ENCODE data around the gene TCF4.

TCF4 gene

GRCh38 chr18:55427951-55428350 is 160.0 kb downstream of the TCF4 start:
- DNase-seq, result no peak

DNA sequence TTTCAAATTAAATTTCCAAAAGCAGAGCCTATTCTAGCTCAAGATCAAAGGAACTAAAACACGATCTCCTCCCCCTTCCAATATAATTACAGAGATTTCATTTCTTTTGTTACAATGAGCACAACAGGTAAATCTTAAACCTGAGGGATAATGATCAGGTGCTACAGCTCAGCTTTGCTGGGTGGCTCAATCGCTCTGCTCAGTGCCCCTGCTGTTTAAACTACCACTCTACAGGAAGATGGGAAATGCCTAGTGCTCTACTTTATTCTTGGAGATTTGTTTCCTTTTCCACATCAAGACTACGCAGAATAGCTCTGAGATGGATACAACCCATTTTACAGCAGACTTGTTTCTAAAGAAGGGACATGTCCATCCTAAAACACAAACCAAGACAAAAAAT is 162.3 kb downstream of the TCF4 start:
- DNase-seq, result no peak

GRCh38 chr18:55422456-55423180 is 165.4 kb downstream of the TCF4 start:
- no peak for DNase-seq

DNA sequence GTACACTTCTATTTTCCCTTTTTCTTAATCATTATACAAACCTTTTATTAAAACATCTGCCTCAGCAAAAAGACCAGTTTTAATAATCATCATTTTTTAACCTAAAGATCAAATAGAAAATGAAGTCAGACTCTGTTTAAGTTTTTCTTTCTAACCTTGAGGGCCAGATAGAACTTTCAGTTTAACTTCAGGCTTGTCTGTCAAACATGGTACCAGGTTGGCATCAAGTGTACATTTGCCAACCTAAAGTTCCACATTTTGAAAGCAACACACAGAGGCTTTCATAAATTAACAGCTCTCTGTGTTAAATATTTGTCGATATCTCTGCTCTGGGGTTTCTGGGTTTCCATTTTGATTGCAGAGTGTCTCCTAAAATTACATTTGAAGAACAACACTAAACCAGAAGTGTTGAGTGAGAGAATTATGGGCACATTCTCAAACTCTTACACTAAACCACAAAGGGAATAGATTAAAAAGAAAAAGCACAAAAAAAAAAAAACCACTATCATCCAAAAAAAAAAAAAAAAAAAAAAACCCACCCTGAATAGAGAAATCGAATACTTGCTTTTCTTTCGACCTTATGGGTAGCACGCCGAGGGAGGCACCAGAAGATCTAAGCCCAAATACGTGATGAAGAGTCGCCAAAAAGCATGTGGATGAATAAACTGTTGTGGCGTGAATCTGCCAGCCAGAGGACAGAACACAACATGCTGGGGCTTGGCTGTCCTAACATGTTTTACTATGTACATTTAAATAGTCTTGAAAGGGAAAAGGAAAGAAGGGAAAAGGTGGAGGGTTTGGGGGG is 166.2 kb downstream of the TCF4 start:
- DNase-seq, result no peak

- no peak for DNase-seq
These were observed 166.7 kb downstream of the TCF4 start for GRCh38 chr18:55421308-55421614.

GRCh38 chr18:55420665-55421307 is 167.2 kb downstream of the TCF4 start:
- no peak for DNase-seq

DNA sequence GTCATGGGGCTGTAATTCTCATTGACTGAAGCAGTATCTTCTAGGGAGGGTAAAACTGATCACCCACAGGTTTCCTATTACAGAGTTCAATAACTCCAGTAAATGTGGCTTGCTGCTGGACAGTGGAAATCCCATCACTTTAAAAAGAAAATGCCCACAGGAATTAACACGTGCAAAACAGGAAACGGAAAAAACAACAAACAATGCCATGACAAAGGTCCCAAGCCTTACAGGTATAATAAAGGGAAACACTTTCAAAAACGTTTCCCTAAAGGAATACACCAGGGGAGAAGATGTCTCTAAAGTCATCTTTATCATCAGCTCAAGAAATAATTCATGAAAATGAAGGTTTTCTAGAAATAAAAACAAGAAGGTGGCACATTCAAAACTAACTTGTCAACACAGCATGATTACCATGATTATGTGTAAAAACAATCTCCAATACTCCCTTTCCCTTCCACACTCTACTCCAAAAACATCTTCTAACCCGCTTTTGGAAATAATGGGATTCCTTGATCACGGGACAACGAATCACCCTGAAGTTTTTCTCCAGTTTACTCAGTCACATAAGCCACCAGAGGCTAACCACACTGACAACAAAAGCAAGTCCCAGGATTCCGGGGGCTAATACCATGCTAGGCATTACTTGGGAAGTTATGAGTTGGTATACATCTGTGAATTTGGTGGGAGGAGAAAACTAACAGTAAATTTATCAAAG is 167.9 kb downstream of the TCF4 start:
- DNase-seq, result no peak

DNA sequence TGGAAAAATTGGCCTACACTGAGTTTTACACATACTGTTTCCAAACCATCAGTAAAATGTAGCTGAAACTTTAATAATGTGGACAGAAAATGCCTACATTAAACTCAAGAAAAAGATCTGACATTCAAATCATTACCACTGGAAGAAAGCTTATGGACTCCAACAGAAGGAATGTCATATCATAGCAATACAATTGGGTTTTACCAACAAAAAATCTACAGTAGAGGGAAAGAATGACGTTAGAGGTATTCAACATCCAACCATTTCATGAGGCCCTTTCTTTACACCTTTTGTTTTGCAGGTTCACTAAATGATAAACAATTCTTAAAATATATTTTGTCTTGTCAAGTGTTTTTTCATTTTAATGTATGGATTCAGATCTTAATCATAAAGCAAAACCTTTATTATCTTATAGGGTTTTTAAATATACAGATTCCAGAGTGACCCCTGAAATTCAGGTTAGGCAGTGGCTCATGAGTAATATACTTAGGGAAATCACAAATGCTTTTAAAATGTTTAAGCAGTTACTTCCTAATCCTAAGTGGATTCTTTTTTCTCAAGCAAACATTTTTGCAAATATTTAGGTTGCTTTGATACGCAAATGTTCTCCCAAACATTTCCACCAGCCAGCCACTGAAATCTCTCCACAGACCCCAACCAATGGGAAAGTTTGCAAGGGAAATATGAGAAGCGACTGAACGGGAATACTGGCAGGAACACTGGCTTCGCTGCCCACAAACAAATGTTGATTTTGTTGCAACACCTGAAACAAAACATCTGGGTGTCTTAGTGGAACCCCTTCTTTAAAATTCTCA is 168.7 kb downstream of the TCF4 start:
- DNase-seq, result no peak

GRCh38 chr18:55418439-55418838 is 169.6 kb downstream of the TCF4 start:
- DNase-seq, result no peak

DNA sequence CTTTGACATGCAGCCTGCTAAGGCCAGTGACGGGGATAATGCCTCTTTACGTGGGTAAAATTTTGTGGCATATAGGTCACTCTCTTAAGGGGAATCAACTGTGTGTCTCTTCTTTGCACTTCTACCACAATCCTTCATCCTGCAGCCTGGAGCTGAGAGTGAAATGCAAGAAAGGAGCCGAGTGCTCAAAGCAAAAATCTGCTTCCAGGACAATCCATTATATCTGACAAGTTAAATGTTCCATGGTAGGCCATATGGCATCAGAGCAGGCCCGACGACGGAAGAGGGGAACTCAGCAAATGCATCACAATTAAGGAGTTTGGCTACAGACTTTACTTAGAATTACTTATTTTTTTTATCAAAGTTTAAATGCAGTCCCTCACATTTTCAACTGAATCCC is 171.2 kb downstream of the TCF4 start:
- no peak for DNase-seq

DNA sequence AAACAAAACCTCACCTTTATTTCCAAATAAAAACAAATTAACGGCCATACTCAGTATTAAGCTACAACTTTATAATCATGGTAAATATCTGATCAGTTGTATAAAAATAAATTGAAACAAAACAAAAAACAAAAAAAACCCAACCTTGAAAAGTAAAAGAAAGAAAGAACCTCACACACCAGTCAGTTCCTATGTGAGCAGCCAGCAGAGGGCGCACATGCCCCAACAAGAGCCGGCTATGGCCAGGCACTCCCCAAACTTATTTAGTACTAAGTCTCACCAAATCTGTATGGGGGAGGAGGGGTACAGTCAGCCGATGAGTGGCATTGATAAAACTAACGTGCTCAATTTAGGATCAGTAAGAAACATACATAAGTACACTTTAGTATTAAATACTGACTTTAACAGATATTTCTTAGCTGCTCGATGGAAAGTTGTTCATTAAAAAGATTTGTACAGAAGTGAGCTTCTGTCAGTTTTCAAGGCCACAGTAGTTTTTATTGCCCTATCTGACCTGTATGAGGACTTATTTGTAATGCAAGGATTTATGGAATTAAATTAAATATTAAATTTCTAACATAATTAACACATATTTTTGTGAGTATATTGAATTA is 172.6 kb downstream of the TCF4 start:
- peak; percentile 73 for DNase-seq

GRCh38 chr18:55414475-55414874 is 173.5 kb downstream of the TCF4 start:
- DNase-seq, result no peak

DNA sequence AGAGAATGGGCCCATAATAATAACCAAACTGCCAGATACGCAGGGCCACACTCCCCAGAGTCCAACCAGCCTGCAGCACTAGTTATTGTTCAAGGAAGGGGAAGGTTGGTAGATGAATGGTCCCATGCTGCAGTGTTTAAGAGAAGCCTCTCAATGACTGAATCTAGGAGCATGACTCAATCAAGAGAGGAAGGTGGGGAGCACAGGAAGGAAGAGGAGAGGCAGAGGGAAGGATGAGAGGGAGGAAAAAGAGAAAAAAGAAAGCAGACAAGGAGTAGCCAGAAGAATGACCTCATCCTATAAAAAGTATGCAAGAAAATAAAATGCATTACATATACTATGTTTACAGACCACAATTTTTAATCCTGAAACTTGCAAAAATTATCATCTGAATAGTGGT is 174.5 kb downstream of the TCF4 start:
- no peak for DNase-seq

- no peak for DNase-seq
These were observed 180.0 kb downstream of the TCF4 start for GRCh38 chr18:55407774-55408535.

DNA sequence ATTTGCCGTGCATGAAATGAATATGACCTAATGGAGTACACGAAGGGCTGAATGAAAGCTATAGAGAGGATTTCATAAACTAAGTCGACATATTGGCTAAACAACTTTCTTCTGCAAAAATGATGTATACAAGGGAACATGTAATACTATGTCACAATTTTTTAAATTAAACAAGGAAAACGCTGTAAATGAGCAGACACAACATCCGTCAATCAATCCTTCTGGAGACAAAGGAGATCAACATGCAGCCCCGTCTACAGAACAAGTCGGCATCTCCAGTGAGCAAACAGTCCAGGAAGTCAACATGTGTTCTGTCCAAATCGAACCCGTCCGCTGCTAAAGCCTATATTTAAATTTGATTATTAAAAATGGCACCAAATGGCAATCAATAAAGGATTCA is 180.8 kb downstream of the TCF4 start:
- DNase-seq, result no peak

GRCh38 chr18:55406451-55406991 is 181.5 kb downstream of the TCF4 start:
- DNase-seq, result no peak

DNA sequence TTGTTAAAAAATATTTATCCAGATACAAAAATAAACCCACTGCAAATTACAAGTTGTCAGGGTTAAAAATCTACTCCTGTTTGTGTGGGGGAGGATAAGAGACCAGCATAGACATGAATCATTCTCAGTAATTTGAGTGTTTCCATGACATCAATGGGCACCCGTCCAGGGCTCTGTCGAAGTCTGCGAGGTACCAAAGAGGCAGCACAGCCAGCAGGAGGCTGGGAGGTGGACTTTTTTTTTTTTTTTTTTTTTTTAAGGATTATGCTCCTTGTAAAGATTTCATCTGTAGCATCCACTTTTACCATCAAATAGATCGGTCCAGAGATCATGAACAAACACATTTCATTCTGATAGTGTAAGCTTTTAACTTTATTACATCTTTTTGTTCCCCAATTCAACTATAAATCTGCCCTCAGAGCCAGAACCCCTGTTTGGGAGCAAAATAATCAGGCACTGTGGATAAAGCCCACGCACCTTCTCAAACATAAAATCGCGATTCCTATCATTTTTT is 182.0 kb downstream of the TCF4 start:
- no peak for DNase-seq

DNA sequence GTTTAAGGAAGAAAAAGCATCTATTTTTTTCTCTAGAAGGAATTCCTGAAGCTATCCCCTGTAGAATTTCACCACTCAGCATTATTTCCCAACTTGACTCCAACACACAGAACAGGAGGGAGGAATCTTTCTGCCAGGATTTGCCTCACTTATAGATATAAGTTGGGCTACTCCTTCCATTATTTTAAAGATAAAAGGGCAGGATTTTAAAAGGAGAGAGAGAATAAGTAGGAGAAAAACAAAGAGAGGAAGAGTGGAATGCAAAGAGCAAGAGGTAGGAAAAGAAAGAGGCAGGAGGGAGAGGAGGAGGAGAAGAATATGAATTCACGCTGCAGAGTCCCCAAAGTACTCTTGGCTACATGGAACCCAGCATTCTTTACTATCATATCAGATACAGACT is 182.5 kb downstream of the TCF4 start:
- DNase-seq, result no peak

DNA sequence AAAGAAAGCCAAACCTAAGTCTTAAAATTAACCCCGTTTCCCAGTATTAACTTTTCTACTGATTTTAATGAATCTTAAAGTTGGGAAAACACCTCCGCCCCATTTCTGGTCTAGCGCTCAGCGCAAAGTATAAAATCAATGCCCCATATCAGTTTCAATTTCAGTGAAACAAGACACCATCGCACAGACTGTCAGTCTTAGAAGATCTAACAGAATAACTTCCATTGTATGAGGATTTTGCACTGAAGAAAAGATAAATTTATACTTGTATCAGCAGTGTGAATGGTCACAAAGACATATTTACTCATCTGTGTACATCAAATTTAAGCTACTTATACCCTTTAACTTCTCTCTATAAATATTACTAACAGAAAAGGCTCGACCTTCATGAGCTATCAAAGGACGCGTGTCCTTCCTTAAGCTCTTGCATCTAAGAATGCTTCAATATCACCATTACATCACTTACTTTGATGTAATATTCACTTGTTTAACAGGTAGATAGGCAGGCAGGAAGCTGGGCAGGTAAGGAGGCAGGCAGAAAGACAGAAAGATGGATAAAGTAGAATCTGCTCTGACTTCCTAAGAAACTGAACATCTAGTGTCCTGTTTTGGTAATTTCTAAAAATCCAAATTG is 183.0 kb downstream of the TCF4 start:
- DNase-seq, result no peak

- no peak for DNase-seq
These were observed 183.7 kb downstream of the TCF4 start for GRCh38 chr18:55404136-55404830.

Measured in CD4-positive, alpha-beta T cell treated with Interleukin-6 for 4 hours (primary cell).